Measurements from ENCODE around the gene ZNF544.

GRCh38 chr19:58278541-58279041 is 49.9 kb downstream of the ZNF544 start, which contains the start of gene ZNF8:
- TF ChIP-seq EZH2 (IDR thresholded peaks at IDR 0.05; ENCODE audit: low read depth, low read length, severe bottlenecking): no peak
- peak; percentile 81 to 92 for TF ChIP-seq POLR2A (IDR thresholded peaks at IDR 0.05; ENCODE audit: control extremely low read depth in 1 of 2, low read depth in 2 of 2, low read length in 2 of 2)
- TF ChIP-seq GABPA (IDR thresholded peaks at IDR 0.05; ENCODE audit: borderline replicate concordance, insufficient read depth, low read length): no peak
- no peak for TF ChIP-seq CTCF (IDR thresholded peaks at IDR 0.05; ENCODE audit: control extremely low read depth in 1 of 3, insufficient read depth in 1 of 3, low read depth in 1 of 3, low read length in 3 of 3)
- TF ChIP-seq ATF3 (IDR thresholded peaks at IDR 0.05; ENCODE audit: insufficient read depth, low read depth, low read length): no peak
- 0 out of 2 replicates have a peak, but pooled peaks have one; percentile 11 for TF ChIP-seq E2F6 (IDR thresholded peaks at IDR 0.05)
- no peak for TF ChIP-seq CHD7 (IDR thresholded peaks at IDR 0.05; ENCODE audit: insufficient replicate concordance, low read length)

All from H1 (cell line).